Colon (tissue), 2 donors: ENCODE data around the gene IPO13.
A peak's percentile ranks its signal among the peaks of the same experiment; 100 is the strongest.

ENCODE experiments used
- FAIRE-seq: peaks from 2 replicates; lab custom pipeline; 2012; peaks lifted over from hg19 to GRCh38; lab: Jason Lieb, UNC
- donor health status: control.
- donor health status: control.

The IPO13 gene

GRCh38 chr1:43949678-43950077 lies 2.9 kb downstream of the IPO13 start:
- FAIRE-seq: no peak

GRCh38 chr1:43951021-43951985 lies 4.6 kb downstream of the IPO13 start:
- no peak for FAIRE-seq

- no peak for FAIRE-seq
Measured at GRCh38 chr1:43952731-43953346, 6.1 kb downstream of the IPO13 start.

GRCh38 chr1:43953361-43953760 lies 6.6 kb downstream of the IPO13 start:
- FAIRE-seq: no peak

GRCh38 chr1:43954036-43954435 lies 7.3 kb downstream of the IPO13 start:
- FAIRE-seq: no peak

- no peak for FAIRE-seq
Measured at GRCh38 chr1:43956234-43956633, 9.5 kb downstream of the IPO13 start.

- no peak for FAIRE-seq
Measured at GRCh38 chr1:43957407-43958040, 10.8 kb downstream of the IPO13 start.

GRCh38 chr1:43958351-43959255 lies 11.9 kb downstream of the IPO13 start:
- no peak for FAIRE-seq

- no peak for FAIRE-seq
Measured at GRCh38 chr1:43960798-43961197, 14.0 kb downstream of the IPO13 start.

GRCh38 chr1:43961692-43962091 lies 14.9 kb downstream of the IPO13 start:
- FAIRE-seq: no peak

GRCh38 chr1:43962324-43962723 lies 15.6 kb downstream of the IPO13 start:
- no peak for FAIRE-seq

- no peak for FAIRE-seq
Measured at GRCh38 chr1:43963006-43963405, 16.3 kb downstream of the IPO13 start.

GRCh38 chr1:43963890-43964289 lies 17.1 kb downstream of the IPO13 start:
- no peak for FAIRE-seq

GRCh38 chr1:43965316-43965715 lies 18.6 kb downstream of the IPO13 start:
- FAIRE-seq: no peak

- FAIRE-seq: no peak
Measured at GRCh38 chr1:43968348-43968948, 21.7 kb downstream of the IPO13 start.

GRCh38 chr1:43969416-43969745 lies 22.6 kb downstream of the IPO13 start:
- FAIRE-seq: no peak

GRCh38 chr1:43969746-43970466 lies 23.2 kb downstream of the IPO13 start, which contains the start of gene DPH2:
DPH2 (plus strand) TSS chr1:43970010; CDS start chr1:43970176, 166 bp downstream.
- FAIRE-seq: peak; percentile 38

GRCh38 chr1:43970502-43970901 lies 23.8 kb downstream of the IPO13 start:
- FAIRE-seq: no peak

- no peak for FAIRE-seq
Measured at GRCh38 chr1:43970911-43971310, 24.2 kb downstream of the IPO13 start.

- no peak for FAIRE-seq
Measured at GRCh38 chr1:43971336-43971980, 24.7 kb downstream of the IPO13 start.
